Left kidney (tissue), 8 donors: ENCODE measurements around the gene MIOS. TPM values are rescaled to one million over a fixed set of nuclear protein-coding genes. Genes with fewer than 3 reads are reported as not detected.
A peak's percentile ranks its signal among the peaks of the same experiment; 100 is the strongest.

ENCODE experiments used
- DNase-seq: peaks from one replicate; pipeline ENCODE4 v3.0.0-alpha.2; 2013
- long read RNA-seq, 8 donors: transcript quantifications; one replicate each; lab custom pipeline, GENCODE V29; 2026
- polyA plus RNA-seq: library from polyadenylated mRNA; unstranded; fragments of 120-200 nt; gene quantifications from one replicate; pipeline ENCODE4 v1.2.1, GENCODE V29; 2013; ENCODE audit not compliant: insufficient read length

MIOS gene
- 56.6 TPM for polyA plus RNA-seq
- long read RNA-seq, donor 1, partial matches to known transcripts: 0 of 5 reads
- long read RNA-seq, donor 1, other reads (novel, unspliced or antisense): 0 of 5 reads
- long read RNA-seq, donor 2, partial matches to known transcripts: 201 of 201 reads
- long read RNA-seq, donor 2, other reads (novel, unspliced or antisense): 0 of 201 reads
- long read RNA-seq, donor 3, partial matches to known transcripts: 0 of 7 reads
- long read RNA-seq, donor 3, other reads (novel, unspliced or antisense): 0 of 7 reads
- long read RNA-seq, donor 4, partial matches to known transcripts: 0 of 2 reads
- long read RNA-seq, donor 4, other reads (novel, unspliced or antisense): 0 of 2 reads
- long read RNA-seq, donor 5, partial matches to known transcripts: 0 of 5 reads
- long read RNA-seq, donor 5, other reads (novel, unspliced or antisense): 0 of 5 reads
- long read RNA-seq, donor 6, transcript MIOS-208 (2 exons, 2,888 nt): major isoform, 5 of 11 reads
- long read RNA-seq, donor 6, partial matches to known transcripts: 0 of 11 reads
- long read RNA-seq, donor 6, other reads (novel, unspliced or antisense): 0 of 11 reads
- long read RNA-seq, donor 7, partial matches to known transcripts: 0 of 5 reads
- long read RNA-seq, donor 7, other reads (novel, unspliced or antisense): 0 of 5 reads
- long read RNA-seq, donor 8, partial matches to known transcripts: 69 of 72 reads
- long read RNA-seq, donor 8, other reads (novel, unspliced or antisense): 0 of 72 reads

GRCh38 chr7:7566651-7567611 lies at the start of gene MIOS:
Gene MIOS, plus strand, starts transcription at chr7:7566884. Its CDS starts 5,592 bp downstream, at chr7:7572476.
- peak; percentile 81 for DNase-seq

- peak; percentile 26 for DNase-seq
Observed at GRCh38 chr7:7517754-7518153, 48.9 kb upstream of the MIOS start.

- no peak for DNase-seq
Observed at GRCh38 chr7:7519056-7519455, 47.6 kb upstream of the MIOS start.

- DNase-seq: no peak
Observed at GRCh38 chr7:7519528-7519927, 47.2 kb upstream of the MIOS start.

GRCh38 chr7:7521259-7521658 lies 45.4 kb upstream of the MIOS start:
- no peak for DNase-seq

GRCh38 chr7:7522421-7522820 lies 44.3 kb upstream of the MIOS start:
- no peak for DNase-seq

- DNase-seq: no peak
Observed at GRCh38 chr7:7524121-7524520, 42.6 kb upstream of the MIOS start.

- no peak for DNase-seq
Observed at GRCh38 chr7:7526006-7526405, 40.7 kb upstream of the MIOS start.

- DNase-seq: no peak
Observed at GRCh38 chr7:7527047-7527446, 39.6 kb upstream of the MIOS start.

GRCh38 chr7:7529328-7529727 lies 37.4 kb upstream of the MIOS start:
- DNase-seq: no peak

- DNase-seq: no peak
Observed at GRCh38 chr7:7533831-7534430, 32.8 kb upstream of the MIOS start.

GRCh38 chr7:7535691-7536090 lies 31.0 kb upstream of the MIOS start, which contains the start of gene COL28A1:
Gene COL28A1, minus strand, starts transcription at chr7:7535873. Its CDS starts 2,998 bp downstream, at chr7:7532875.
- no peak for DNase-seq

GRCh38 chr7:7536396-7537019 lies 30.2 kb upstream of the MIOS start:
- DNase-seq: no peak

GRCh38 chr7:7537711-7538110 lies 29.0 kb upstream of the MIOS start:
- DNase-seq: no peak

- no peak for DNase-seq
Observed at GRCh38 chr7:7539152-7539551, 27.5 kb upstream of the MIOS start.

GRCh38 chr7:7539711-7540110 lies 27.0 kb upstream of the MIOS start:
- no peak for DNase-seq

- no peak for DNase-seq
Observed at GRCh38 chr7:7542251-7542835, 24.3 kb upstream of the MIOS start.

- no peak for DNase-seq
Observed at GRCh38 chr7:7548407-7548806, 18.3 kb upstream of the MIOS start.

- DNase-seq: no peak
Observed at GRCh38 chr7:7550663-7551062, 16.0 kb upstream of the MIOS start.

- no peak for DNase-seq
Observed at GRCh38 chr7:7552199-7552598, 14.5 kb upstream of the MIOS start.

- no peak for DNase-seq
Observed at GRCh38 chr7:7553386-7553785, 13.3 kb upstream of the MIOS start.
